ENCODE data around the gene DCDC2.
"Not testable (repeated sequence)": the region's sequence is repeated elsewhere in the genome, so short reads cannot be mapped to it uniquely, and the experiment has no call there.

The DCDC2 gene

GRCh38 chr6:24152014-24152413 is 205.8 kb downstream of the DCDC2 start:
- no peak for DNase-seq (ENCODE audit: low spot score in 2 of 2)
- Mint-ChIP-seq H3K4me1 (no peaks in the 10 kb centered on the region), H3K27me3 (peaks cover 53% of the 10 kb centered on the region), H3K27ac (ENCODE audit: low read depth) (no peak overlapping the region), H3K4me3 (no peak overlapping the region), H3K9me3 (peaks cover 11% of the 10 kb centered on the region), H3K36me3 (ENCODE audit: insufficient read depth) (no peaks in the 10 kb centered on the region)
- no peak for ATAC-seq (replicated peaks; ENCODE audit: extremely low read depth, poor library complexity, severe bottlenecking)

- H3K4me1 Mint-ChIP-seq = no peaks in the 10 kb centered on the region
- no peak overlapping the region for H3K27ac Mint-ChIP-seq (ENCODE audit: low read depth)
- H3K27me3 Mint-ChIP-seq = peaks cover 42% of the 10 kb centered on the region
- H3K4me3 Mint-ChIP-seq = no peak overlapping the region
- DNase-seq (ENCODE audit: low spot score in 2 of 2) (no peak), ATAC-seq (replicated peaks; ENCODE audit: extremely low read depth, poor library complexity, severe bottlenecking) (no peak)
- peaks cover 11% of the 10 kb centered on the region for H3K9me3 Mint-ChIP-seq
- H3K36me3 Mint-ChIP-seq (ENCODE audit: insufficient read depth) = no peaks in the 10 kb centered on the region
Observed at GRCh38 chr6:24149836-24150235, 208.0 kb downstream of the DCDC2 start.

- DNase-seq (ENCODE audit: low spot score in 2 of 2) = no peak
- no peak for ATAC-seq (replicated peaks; ENCODE audit: extremely low read depth, poor library complexity, severe bottlenecking)
- Mint-ChIP-seq H3K27ac (ENCODE audit: low read depth) (no peak overlapping the region), H3K4me3 (no peak overlapping the region), H3K27me3 (peaks cover 42% of the 10 kb centered on the region), H3K9me3 (peaks cover 11% of the 10 kb centered on the region), H3K36me3 (ENCODE audit: insufficient read depth) (no peaks in the 10 kb centered on the region), H3K4me1 (no peaks in the 10 kb centered on the region)
Observed at GRCh38 chr6:24149296-24149695, 208.6 kb downstream of the DCDC2 start.

GRCh38 chr6:24148684-24149083 is 209.2 kb downstream of the DCDC2 start:
- Mint-ChIP-seq H3K4me3 (no peak overlapping the region), H3K27ac (ENCODE audit: low read depth) (no peak overlapping the region), H3K27me3 (peaks cover 42% of the 10 kb centered on the region), H3K36me3 (ENCODE audit: insufficient read depth) (no peaks in the 10 kb centered on the region), H3K9me3 (peaks cover 11% of the 10 kb centered on the region), H3K4me1 (no peaks in the 10 kb centered on the region)
- DNase-seq (ENCODE audit: low spot score in 2 of 2) (no peak), ATAC-seq (replicated peaks; ENCODE audit: extremely low read depth, poor library complexity, severe bottlenecking) (no peak)

GRCh38 chr6:24148154-24148570 is 209.7 kb downstream of the DCDC2 start:
- no peaks in the 10 kb centered on the region for H3K36me3 Mint-ChIP-seq (ENCODE audit: insufficient read depth)
- no peak overlapping the region for H3K27ac Mint-ChIP-seq (ENCODE audit: low read depth)
- H3K9me3 Mint-ChIP-seq = peaks cover 11% of the 10 kb centered on the region
- H3K4me1 Mint-ChIP-seq = no peaks in the 10 kb centered on the region
- DNase-seq (ENCODE audit: low spot score in 2 of 2) = no peak
- H3K27me3 Mint-ChIP-seq = peaks cover 42% of the 10 kb centered on the region
- no peak for ATAC-seq (replicated peaks; ENCODE audit: extremely low read depth, poor library complexity, severe bottlenecking)
- no peak overlapping the region for H3K4me3 Mint-ChIP-seq

- DNase-seq (ENCODE audit: low spot score in 2 of 2) (no peak), ATAC-seq (replicated peaks; ENCODE audit: extremely low read depth, poor library complexity, severe bottlenecking) (no peak)
- Mint-ChIP-seq H3K4me3 (no peak overlapping the region), H3K36me3 (ENCODE audit: insufficient read depth) (no peaks in the 10 kb centered on the region), H3K27me3 (peaks cover 42% of the 10 kb centered on the region), H3K27ac (ENCODE audit: low read depth) (no peak overlapping the region), H3K4me1 (no peaks in the 10 kb centered on the region), H3K9me3 (peaks cover 11% of the 10 kb centered on the region)
Observed at GRCh38 chr6:24147511-24148153, 210.2 kb downstream of the DCDC2 start.

GRCh38 chr6:24146871-24147270 is 211.0 kb downstream of the DCDC2 start:
- Mint-ChIP-seq H3K4me1 (no peaks in the 10 kb centered on the region), H3K36me3 (ENCODE audit: insufficient read depth) (no peaks in the 10 kb centered on the region), H3K27ac (ENCODE audit: low read depth) (no peak overlapping the region), H3K9me3 (peaks cover 11% of the 10 kb centered on the region), H3K4me3 (no peak overlapping the region), H3K27me3 (peaks cover 42% of the 10 kb centered on the region)
- DNase-seq (ENCODE audit: low spot score in 2 of 2) (no peak), ATAC-seq (replicated peaks; ENCODE audit: extremely low read depth, poor library complexity, severe bottlenecking) (no peak)

GRCh38 chr6:24145690-24146131 is 212.1 kb downstream of the DCDC2 start:
- peaks cover 4% of the 10 kb centered on the region for H3K9me3 Mint-ChIP-seq
- DNase-seq (ENCODE audit: low spot score in 2 of 2) (no peak), ATAC-seq (replicated peaks; ENCODE audit: extremely low read depth, poor library complexity, severe bottlenecking) (no peak)
- H3K4me3 Mint-ChIP-seq = no peak overlapping the region
- H3K36me3 Mint-ChIP-seq (ENCODE audit: insufficient read depth) = no peaks in the 10 kb centered on the region
- no peak overlapping the region for H3K27ac Mint-ChIP-seq (ENCODE audit: low read depth)
- peaks cover 37% of the 10 kb centered on the region for H3K27me3 Mint-ChIP-seq
- H3K4me1 Mint-ChIP-seq = no peaks in the 10 kb centered on the region

- H3K9me3 Mint-ChIP-seq; ATAC-seq (replicated peaks; ENCODE audit: extremely low read depth, poor library complexity, severe bottlenecking); H3K4me3 Mint-ChIP-seq; H3K36me3 Mint-ChIP-seq (ENCODE audit: insufficient read depth); H3K27ac Mint-ChIP-seq (ENCODE audit: low read depth); H3K4me1 Mint-ChIP-seq; DNase-seq (ENCODE audit: low spot score in 2 of 2); H3K27me3 Mint-ChIP-seq: not testable (repeated sequence)
Observed at GRCh38 chr6:24142733-24143132, 215.1 kb downstream of the DCDC2 start.

- no peak overlapping the region for H3K4me3 Mint-ChIP-seq
- H3K27ac Mint-ChIP-seq (ENCODE audit: low read depth) = no peak overlapping the region
- no peak for DNase-seq (ENCODE audit: low spot score in 2 of 2)
- ATAC-seq (replicated peaks; ENCODE audit: extremely low read depth, poor library complexity, severe bottlenecking) = no peak
- H3K36me3 Mint-ChIP-seq (ENCODE audit: insufficient read depth) = no peaks in the 10 kb centered on the region
- peaks cover 6% of the 10 kb centered on the region for H3K9me3 Mint-ChIP-seq
- no peaks in the 10 kb centered on the region for H3K27me3 Mint-ChIP-seq
- H3K4me1 Mint-ChIP-seq = no peaks in the 10 kb centered on the region
Observed at GRCh38 chr6:24140591-24140990, 217.3 kb downstream of the DCDC2 start.

- no peak overlapping the region for H3K4me3 Mint-ChIP-seq
- H3K9me3 Mint-ChIP-seq = peaks cover 11% of the 10 kb centered on the region
- H3K27me3 Mint-ChIP-seq = peaks cover 7% of the 10 kb centered on the region
- no peaks in the 10 kb centered on the region for H3K36me3 Mint-ChIP-seq (ENCODE audit: insufficient read depth)
- no peak overlapping the region for H3K27ac Mint-ChIP-seq (ENCODE audit: low read depth)
- DNase-seq (ENCODE audit: low spot score in 2 of 2) (no peak), ATAC-seq (replicated peaks; ENCODE audit: extremely low read depth, poor library complexity, severe bottlenecking) (no peak)
- H3K4me1 Mint-ChIP-seq = no peaks in the 10 kb centered on the region
Observed at GRCh38 chr6:24139639-24140038, 218.2 kb downstream of the DCDC2 start.

GRCh38 chr6:24139080-24139479 is 218.8 kb downstream of the DCDC2 start:
- Mint-ChIP-seq H3K9me3 (peaks cover 11% of the 10 kb centered on the region), H3K4me1 (no peaks in the 10 kb centered on the region), H3K4me3 (no peak overlapping the region), H3K36me3 (ENCODE audit: insufficient read depth) (no peaks in the 10 kb centered on the region), H3K27me3 (peaks cover 13% of the 10 kb centered on the region), H3K27ac (ENCODE audit: low read depth) (no peak overlapping the region)
- no peak for DNase-seq (ENCODE audit: low spot score in 2 of 2)
- no peak for ATAC-seq (replicated peaks; ENCODE audit: extremely low read depth, poor library complexity, severe bottlenecking)

GRCh38 chr6:24131751-24132150 is 226.1 kb downstream of the DCDC2 start:
- H3K4me1 Mint-ChIP-seq = no peaks in the 10 kb centered on the region
- no peak for ATAC-seq (replicated peaks; ENCODE audit: extremely low read depth, poor library complexity, severe bottlenecking)
- H3K9me3 Mint-ChIP-seq = peaks cover 8% of the 10 kb centered on the region
- no peak overlapping the region for H3K27ac Mint-ChIP-seq (ENCODE audit: low read depth)
- H3K27me3 Mint-ChIP-seq = peaks cover 29% of the 10 kb centered on the region
- no peak overlapping the region for H3K4me3 Mint-ChIP-seq
- no peaks in the 10 kb centered on the region for H3K36me3 Mint-ChIP-seq (ENCODE audit: insufficient read depth)
- DNase-seq (ENCODE audit: low spot score in 2 of 2) = no peak
